CD4-positive, alpha-beta T cell (primary cell): Measurements from ENCODE around the gene MAML2. TPM values are rescaled to one million over a fixed set of nuclear protein-coding genes. Genes with fewer than 3 reads are reported as not detected.

Experiments
- ATAC-seq: fragments of 200-7000 bp; cut with Tn5 transposase; one replicate; pipeline ENCODE4 v1.10.0; 2022; ENCODE audit warnings: mild to moderate bottlenecking; ENCODE audit not compliant: poor library complexity
- CTCF ChIA-PET: fragments of 350-600 bp; sonication (Branson Sonifier 250); formaldehyde crosslinking; loops from one replicate; lab custom pipeline; 2021; ENCODE audit warnings: antibody characterized with exemption, inconsistent platforms; lab: Charles Lee
- POLR2A ChIA-PET: fragments of 350-600 bp; sonication (Branson Sonifier 250); formaldehyde crosslinking; loops from one replicate; lab custom pipeline; 2021; ENCODE audit warnings: antibody characterized with exemption, inconsistent platforms; lab: Charles Lee
- DNase-seq, 14 experiments: peaks; one replicate each; pipeline ENCODE4 v3.0.0-alpha.2; 2013 to 2020; ENCODE audit warnings: mixed read lengths in 2 of 14
- H3K27ac ChIP-seq, 2 donors: one replicate each; pipeline versions ENCODE4 v1.5.1 to v1.7.0; 2013; ENCODE audit warnings: low read length in 2 of 2, low read depth in 1 of 2, mild to moderate bottlenecking in 1 of 2
- H3K27me3 ChIP-seq, 2 experiments: 1 replicate in 1 of 2; 2 replicates in 1 of 2; pipeline versions ENCODE4 v1.6.1 to v1.7.0; 2013; ENCODE audit warnings: low read length in 2 of 2, control low read depth in 1 of 2, mild to moderate bottlenecking in 1 of 2, moderate library complexity in 1 of 2; ENCODE audit not compliant: insufficient read depth in 2 of 2, control insufficient read depth in 1 of 2
- H3K36me3 ChIP-seq: one replicate; pipeline ENCODE4 v1.6.1; 2013; ENCODE audit warnings: low read length, control low read depth; ENCODE audit not compliant: insufficient read depth
- H3K4me1 ChIP-seq: one replicate; pipeline ENCODE4 v1.6.1; 2013; ENCODE audit warnings: low read length, control low read depth; ENCODE audit not compliant: insufficient read depth
- H3K4me3 ChIP-seq: one replicate; pipeline ENCODE4 v1.5.1; 2013; ENCODE audit warnings: mild to moderate bottlenecking, low read length, moderate library complexity
- H3K9me3 ChIP-seq, 2 experiments: 1 replicate in 1 of 2; 2 replicates in 1 of 2; pipeline versions ENCODE4 v1.6.1 to v1.7.0; 2013; ENCODE audit warnings: low read length in 2 of 2, mild to moderate bottlenecking in 2 of 2, control low read depth in 1 of 2, moderate library complexity in 1 of 2; ENCODE audit not compliant: control insufficient read depth in 1 of 2, insufficient read depth in 1 of 2
- H3K27ac Mint-ChIP-seq: one replicate; pipeline ENCODE4 v1.8.0; 2020; ENCODE audit warnings: mixed read lengths
- H3K27me3 Mint-ChIP-seq: one replicate; pipeline ENCODE4 v1.8.0; 2021; ENCODE audit warnings: mixed read lengths
- H3K36me3 Mint-ChIP-seq: one replicate; pipeline ENCODE4 v1.8.0; 2021; ENCODE audit warnings: low read depth, mixed read lengths
- H3K4me1 Mint-ChIP-seq: one replicate; pipeline ENCODE4 v1.8.0; 2021; ENCODE audit warnings: low read depth, mixed read lengths
- H3K4me3 Mint-ChIP-seq: one replicate; pipeline ENCODE4 v1.8.0; 2020; ENCODE audit warnings: mild to moderate bottlenecking, mixed read lengths
- H3K9me3 Mint-ChIP-seq: one replicate; pipeline ENCODE4 v1.8.0; 2020; ENCODE audit warnings: mixed read lengths
- CTCF ChIP-seq: fragments of 200-600 bp; IDR thresholded peaks from one replicate; pipeline ENCODE4 v1.8.0; 2022; ENCODE audit warnings: antibody characterized with exemption, mild to moderate bottlenecking
- intact Hi-C, 2 experiments: fragments of 100-400 bp; cut with DNase I in 1 of 2; cut with micrococcal nuclease in 1 of 2; formaldehyde crosslinking; loops; one replicate each; pipeline versions ENCODE4 v1.15.1 to v1.9.0; 2023 to 2025; cut with DNase I, micrococcal nuclease
- total RNA-seq, 174 experiments: library from RNA in 2 of 174; stranded (reverse) in 2 of 174; gene quantifications; one replicate each; pipeline ENCODE4 v1.2.3 and lab custom pipeline; 2021 to 2026

Gene MAML2
- total RNA-seq, 2 experiments from 2014 or later, result 58.8 to 59.8 TPM

GRCh38 chr11:96167787-96168186 lies 175.2 kb downstream of the MAML2 start:
- CTCF ChIA-PET, result interaction anchor here (2.3 kb wide), 1 partner anchor 176 kb away, joined by 9 read pairs; the partner anchor contains the start of gene MAML2
- TF ChIP-seq CTCF, result no peak
- POLR2A ChIA-PET, result interaction anchor here (0.5 kb wide), 1 partner anchor 10 kb away, joined by 3 read pairs; no protein-coding TSS in a partner anchor
- H3K4me1 ChIP-seq, result peaks cover 21% of the 10 kb centered on the region
- ATAC-seq, result no peak
- H3K27ac ChIP-seq, result no peak overlapping the region
- no peaks in the 10 kb centered on the region for H3K27me3 Mint-ChIP-seq
- H3K36me3 Mint-ChIP-seq, result peaks cover 32% of the 10 kb centered on the region
- intact Hi-C loops, result no loop called here
- H3K4me3 ChIP-seq, result no peak overlapping the region
- H3K36me3 ChIP-seq, result peaks cover 9% of the 10 kb centered on the region
- H3K4me1 Mint-ChIP-seq, result peaks cover 93% of the 10 kb centered on the region
- peak overlapping the region; percentile 42 for H3K27ac Mint-ChIP-seq
- H3K27me3 ChIP-seq, result no peaks in the 10 kb centered on the region
- H3K9me3 ChIP-seq, result no peaks in the 10 kb centered on the region
- H3K9me3 Mint-ChIP-seq, result no peaks in the 10 kb centered on the region
- no peak overlapping the region for H3K4me3 Mint-ChIP-seq
- DNase-seq, result no peak

GRCh38 chr11:96167203-96167758 lies 175.7 kb downstream of the MAML2 start:
- Mint-ChIP-seq H3K27ac (peak overlapping the region; percentile 42), H3K36me3 (peaks cover 29% of the 10 kb centered on the region), H3K27me3 (no peaks in the 10 kb centered on the region), H3K4me3 (no peak overlapping the region), H3K9me3 (no peaks in the 10 kb centered on the region), H3K4me1 (peaks cover 88% of the 10 kb centered on the region)
- intact Hi-C loops, result no loop called here
- H3K4me3 ChIP-seq, result no peak overlapping the region
- no peaks in the 10 kb centered on the region for H3K9me3 ChIP-seq
- peaks cover 20% of the 10 kb centered on the region for H3K4me1 ChIP-seq
- DNase-seq (no peak), ATAC-seq (no peak)
- peaks cover 11% of the 10 kb centered on the region for H3K36me3 ChIP-seq
- CTCF ChIA-PET, result interaction anchor here (2.3 kb wide), 1 partner anchor 176 kb away, joined by 9 read pairs; the partner anchor contains the start of gene MAML2
- H3K27me3 ChIP-seq, result no peaks in the 10 kb centered on the region
- no peak overlapping the region for H3K27ac ChIP-seq
- no peak for TF ChIP-seq CTCF
- POLR2A ChIA-PET, result interaction anchor here (0.7 kb wide), 1 partner anchor 176 kb away, joined by 3 read pairs; the partner anchor contains the start of gene MAML2

- ATAC-seq (no peak), DNase-seq (no peak)
- Histone ChIP-seq H3K27ac (no peak overlapping the region), H3K4me1 (peaks cover 16% of the 10 kb centered on the region), H3K9me3 (no peaks in the 10 kb centered on the region), H3K4me3 (no peak overlapping the region), H3K27me3 (no peaks in the 10 kb centered on the region), H3K36me3 (peaks cover 6% of the 10 kb centered on the region)
- CTCF ChIA-PET, result interaction anchor here (0.6 to 1.0 kb wide), 4 partner anchors 13 to 181 kb away, joined by 3 to 4 read pairs (median 3); no protein-coding TSS in a partner anchor
- intact Hi-C loops, result no loop called here
- no peak overlapping the region for H3K4me3 Mint-ChIP-seq
- H3K4me1 Mint-ChIP-seq, result peaks cover 78% of the 10 kb centered on the region
- TF ChIP-seq CTCF, result no peak
- H3K27me3 Mint-ChIP-seq, result no peaks in the 10 kb centered on the region
- peak overlapping the region; percentile 16 for H3K27ac Mint-ChIP-seq
- no peaks in the 10 kb centered on the region for H3K9me3 Mint-ChIP-seq
- H3K36me3 Mint-ChIP-seq, result peaks cover 22% of the 10 kb centered on the region
- POLR2A ChIA-PET, result interaction anchor here (0.7 kb wide), 1 partner anchor 8 kb away, joined by 3 read pairs; no protein-coding TSS in a partner anchor
Observed at GRCh38 chr11:96162816-96163499, 180.0 kb downstream of the MAML2 start.
